Inflammatory macrophage (primary cell): ENCODE results near the gene KCNK13.
A peak's percentile ranks its signal among the peaks of the same experiment; 100 is the strongest.

ENCODE experiments used
- DNase-seq, 2 donors: peaks; one replicate each; pipeline ENCODE4 v3.0.0-alpha.2; 2020 to 2022

The KCNK13 gene

GRCh38 chr14:90132821-90133570 lies 71.2 kb downstream of the KCNK13 start:
- DNase-seq: no peak

GRCh38 chr14:90136904-90137303 lies 75.1 kb downstream of the KCNK13 start:
- no peak for DNase-seq

- DNase-seq: no peak
Measured at GRCh38 chr14:90137807-90138206, 76.0 kb downstream of the KCNK13 start.

GRCh38 chr14:90139199-90139598 lies 77.4 kb downstream of the KCNK13 start:
- DNase-seq: no peak

- DNase-seq: peak in 1 of 2 donors; percentile 9
Measured at GRCh38 chr14:90140298-90140955, 78.6 kb downstream of the KCNK13 start.

GRCh38 chr14:90140956-90141316 lies 79.1 kb downstream of the KCNK13 start:
- no peak for DNase-seq

GRCh38 chr14:90153429-90153828 lies 91.6 kb downstream of the KCNK13 start:
- DNase-seq: no peak

- DNase-seq: no peak
Measured at GRCh38 chr14:90154110-90154509, 92.3 kb downstream of the KCNK13 start.

GRCh38 chr14:90159146-90159545 lies 97.4 kb downstream of the KCNK13 start:
- no peak for DNase-seq

GRCh38 chr14:90159688-90160087 lies 97.9 kb downstream of the KCNK13 start:
- no peak for DNase-seq

GRCh38 chr14:90161129-90161528 lies 99.3 kb downstream of the KCNK13 start:
- no peak for DNase-seq

- no peak for DNase-seq
Measured at GRCh38 chr14:90168425-90169105, 106.8 kb downstream of the KCNK13 start.

- DNase-seq: no peak
Measured at GRCh38 chr14:90175631-90176030, 113.8 kb downstream of the KCNK13 start.

GRCh38 chr14:90177539-90178189 lies 115.9 kb downstream of the KCNK13 start:
- DNase-seq: no peak

- no peak for DNase-seq
Measured at GRCh38 chr14:90179357-90179756, 117.6 kb downstream of the KCNK13 start.

- no peak for DNase-seq
Measured at GRCh38 chr14:90179809-90180779, 118.3 kb downstream of the KCNK13 start.

GRCh38 chr14:90184094-90184493 lies 122.3 kb downstream of the KCNK13 start:
- no peak for DNase-seq

GRCh38 chr14:90184571-90185266 lies 122.9 kb downstream of the KCNK13 start:
- no peak for DNase-seq

- DNase-seq: no peak
Measured at GRCh38 chr14:90188588-90188987, 126.8 kb downstream of the KCNK13 start.

GRCh38 chr14:90191154-90191553 lies 129.4 kb downstream of the KCNK13 start:
- no peak for DNase-seq

- no peak for DNase-seq
Measured at GRCh38 chr14:90191585-90191984, 129.8 kb downstream of the KCNK13 start.
